HS-5 (cell line): ENCODE data around the gene LYPLA2.

Source experiments
- DNase-seq: peaks from one replicate; pipeline ENCODE4 v3.0.0-alpha.2; 2012; ENCODE audit warnings: low read depth

LYPLA2 gene

DNA sequence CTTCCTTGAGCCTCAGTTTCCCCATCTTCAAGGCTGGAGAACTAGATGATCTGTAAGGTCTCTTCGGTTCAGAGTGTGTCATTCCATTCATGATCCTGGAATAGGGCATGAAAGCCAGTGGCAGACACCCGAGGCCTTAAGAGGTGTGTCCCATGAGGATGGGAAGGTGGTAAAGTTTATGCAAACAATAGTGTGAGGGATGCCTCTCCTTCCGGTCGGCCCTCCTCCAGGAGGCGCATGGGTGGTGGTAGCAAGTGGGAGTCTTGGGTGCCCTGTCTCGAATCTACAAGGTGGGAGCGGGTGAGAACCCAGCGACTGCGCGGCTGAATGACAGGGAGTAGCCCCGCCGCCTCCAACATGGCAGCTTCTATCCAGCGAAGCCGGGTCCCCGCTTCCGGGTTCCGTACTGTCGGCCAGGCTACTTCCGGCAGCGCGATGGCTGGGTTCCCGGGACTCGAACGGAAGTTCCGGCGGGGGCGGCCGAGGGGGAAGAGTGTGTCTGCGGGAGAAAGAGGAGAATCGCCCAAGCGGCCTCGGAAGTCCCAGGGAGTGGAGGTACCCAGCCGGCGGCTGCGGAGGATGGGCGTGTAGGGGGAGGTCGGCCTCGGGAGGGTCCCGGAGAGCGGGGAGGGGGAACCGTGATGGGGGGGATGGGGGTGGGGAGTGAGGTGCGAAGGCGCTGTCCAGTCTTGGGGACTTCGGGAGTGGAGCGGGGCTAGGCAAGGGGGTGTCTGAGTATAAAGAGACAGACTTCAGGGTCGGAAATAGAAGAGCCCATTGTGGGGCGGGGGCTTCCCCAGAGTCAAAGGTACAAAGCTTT lies at the start of gene LYPLA2:
Gene LYPLA2 (plus strand): TSS at position 450 of the 820 bp plus-strand sequence. CDS start 1,538 bp downstream, outside the sequence.
- DNase-seq = peak; percentile 61

GRCh38 chr1:23741609-23742008 lies 49.3 kb upstream of the LYPLA2 start:
- no peak for DNase-seq

DNA sequence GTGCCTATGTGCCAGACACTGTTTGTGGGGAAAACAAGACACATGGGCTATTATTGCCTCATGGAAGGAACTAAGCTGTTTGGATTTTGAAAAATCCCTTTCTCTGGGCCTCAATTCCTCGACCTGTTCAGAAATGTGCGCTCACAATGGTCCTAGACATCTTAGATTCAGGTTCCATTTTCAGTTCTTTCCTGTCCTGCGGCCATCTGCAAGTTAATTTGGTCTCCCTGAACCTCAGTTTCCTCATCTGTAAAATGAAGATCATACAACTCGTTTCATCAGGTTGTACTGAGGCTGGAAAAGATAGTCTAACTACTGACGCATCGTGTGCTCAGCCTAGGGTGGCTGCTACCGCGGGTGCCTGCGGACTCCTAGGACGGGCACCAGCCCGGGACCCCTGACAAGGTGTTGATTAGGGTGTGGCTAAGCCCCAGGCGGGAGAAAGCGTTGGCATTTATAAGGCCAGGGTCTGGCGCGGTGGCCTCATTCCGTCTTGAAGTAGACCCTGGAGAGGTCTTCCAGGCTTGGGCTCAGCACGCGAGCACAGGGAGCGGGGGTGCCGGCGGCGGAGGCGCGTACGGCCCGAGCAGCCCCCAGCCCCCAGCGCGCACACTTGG lies 48.2 kb upstream of the LYPLA2 start:
- DNase-seq = no peak

- DNase-seq = no peak
Measured at GRCh38 chr1:23743287-23744152, 47.4 kb upstream of the LYPLA2 start, which contains the start of gene ELOA. ELOA (plus strand) TSS chr1:23743471; CDS start chr1:23743504, 33 bp downstream.

DNA sequence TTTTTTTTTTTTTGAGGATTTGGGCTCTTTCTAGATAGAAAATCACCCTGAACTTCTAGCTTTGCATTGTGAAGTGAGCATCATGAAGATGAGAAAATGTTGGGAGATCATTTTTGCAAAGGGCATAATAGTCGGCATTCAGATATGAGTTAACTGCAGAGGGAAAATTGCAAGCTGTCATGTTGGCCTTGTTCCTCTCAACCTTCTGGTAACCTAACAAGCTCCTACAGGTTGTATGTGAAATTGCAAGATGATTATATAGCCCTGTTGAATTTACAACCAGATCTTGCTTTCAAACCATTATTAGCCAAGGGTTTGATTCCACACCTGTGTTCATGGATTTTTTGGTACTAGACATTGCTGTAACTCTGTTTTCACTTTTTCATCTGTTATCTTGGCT lies 45.4 kb upstream of the LYPLA2 start:
- no peak for DNase-seq

GRCh38 chr1:23748016-23748415 lies 42.9 kb upstream of the LYPLA2 start:
- no peak for DNase-seq

GRCh38 chr1:23751050-23751814 lies 39.7 kb upstream of the LYPLA2 start:
- DNase-seq = no peak

DNA sequence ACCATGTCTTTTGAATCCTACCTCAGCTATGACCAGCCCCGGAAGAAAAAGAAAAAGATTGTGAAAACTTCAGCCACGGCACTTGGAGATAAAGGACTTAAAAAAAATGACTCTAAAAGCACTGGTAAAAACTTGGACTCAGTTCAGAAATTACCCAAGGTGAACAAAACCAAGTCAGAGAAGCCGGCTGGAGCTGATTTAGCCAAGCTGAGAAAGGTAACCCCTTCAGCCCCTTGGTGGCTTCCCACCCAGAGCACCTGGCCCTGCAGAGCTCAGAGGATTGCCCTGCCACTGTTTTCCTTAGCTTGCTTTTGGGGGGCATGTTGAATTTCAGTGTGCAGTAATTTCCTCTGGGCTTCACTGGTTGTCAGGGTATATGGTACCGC lies 39.1 kb upstream of the LYPLA2 start:
- no peak for DNase-seq

- no peak for DNase-seq
Measured at GRCh38 chr1:23752909-23753308, 38.0 kb upstream of the LYPLA2 start.

DNA sequence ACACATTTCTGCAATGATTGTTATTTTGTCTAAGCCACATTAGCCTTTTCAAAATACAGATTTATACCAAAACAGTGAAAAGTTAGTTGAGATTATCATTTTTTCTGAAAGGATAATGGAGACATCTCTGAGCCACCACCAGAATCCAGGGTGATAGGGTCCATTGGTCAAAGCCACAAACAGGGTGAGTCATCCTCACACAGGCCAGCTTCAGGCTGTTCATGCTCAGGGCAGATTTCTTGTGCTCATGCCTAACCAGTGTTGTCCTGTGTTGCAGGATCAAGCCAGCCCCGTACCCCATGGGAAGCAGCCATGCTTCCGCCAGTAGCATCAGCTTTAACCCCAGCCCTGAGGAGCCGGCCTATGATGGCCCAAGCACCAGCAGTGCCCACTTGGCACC lies 34.3 kb upstream of the LYPLA2 start:
- DNase-seq = no peak

- DNase-seq = no peak
Measured at GRCh38 chr1:23757812-23758211, 33.1 kb upstream of the LYPLA2 start.

GRCh38 chr1:23759277-23759676 lies 31.7 kb upstream of the LYPLA2 start:
- DNase-seq = no peak

DNA sequence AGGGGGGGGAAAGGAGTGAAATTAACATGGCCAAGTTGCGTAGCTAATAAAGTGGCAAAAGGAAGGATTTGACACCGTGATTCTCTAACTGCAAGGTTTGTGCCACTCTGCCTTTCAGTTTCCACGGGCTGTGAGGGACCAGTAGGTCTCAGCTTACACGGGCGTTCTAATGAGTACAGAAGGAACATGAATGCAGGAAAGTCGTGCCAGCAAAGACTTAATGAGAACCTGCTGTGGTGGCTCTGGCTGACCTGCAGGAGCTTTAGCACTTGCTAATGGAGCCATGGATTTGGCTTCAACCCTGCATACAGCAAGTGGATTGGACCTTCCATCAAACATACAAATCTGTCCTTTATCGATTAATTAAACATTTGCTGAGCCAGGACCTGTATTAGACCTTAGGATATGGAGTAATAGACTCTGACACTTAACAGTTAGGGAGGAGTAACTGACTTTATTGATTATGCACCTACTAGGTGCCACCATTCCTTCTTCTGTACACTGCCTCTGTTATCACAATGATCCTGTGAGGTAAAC lies 27.8 kb upstream of the LYPLA2 start:
- DNase-seq = no peak

DNA sequence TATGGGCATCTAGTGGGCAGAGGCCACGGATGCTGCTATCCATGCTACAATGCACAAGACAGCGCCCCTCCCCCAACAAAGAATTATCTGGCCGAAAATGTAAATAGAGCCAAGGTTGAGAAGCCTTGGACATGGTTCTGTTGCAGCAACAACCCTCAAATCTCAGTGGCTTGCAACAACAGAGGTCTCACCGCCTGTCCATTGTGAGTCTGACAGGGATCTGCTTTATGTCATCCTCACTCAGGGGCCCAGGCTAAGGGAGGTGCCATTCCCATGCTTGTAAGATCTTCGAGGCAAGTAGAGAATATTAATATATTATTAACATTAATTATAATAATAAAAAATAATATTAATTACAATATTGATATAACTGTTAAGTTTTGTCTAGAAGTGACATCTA lies 22.2 kb upstream of the LYPLA2 start:
- DNase-seq = no peak

GRCh38 chr1:23772049-23772853 lies 18.7 kb upstream of the LYPLA2 start:
- DNase-seq = no peak

- no peak for DNase-seq
Measured at GRCh38 chr1:23772854-23773242, 18.1 kb upstream of the LYPLA2 start.

GRCh38 chr1:23774174-23774880 lies 16.6 kb upstream of the LYPLA2 start:
- DNase-seq = no peak

- no peak for DNase-seq
Measured at GRCh38 chr1:23776217-23776616, 14.7 kb upstream of the LYPLA2 start.

DNA sequence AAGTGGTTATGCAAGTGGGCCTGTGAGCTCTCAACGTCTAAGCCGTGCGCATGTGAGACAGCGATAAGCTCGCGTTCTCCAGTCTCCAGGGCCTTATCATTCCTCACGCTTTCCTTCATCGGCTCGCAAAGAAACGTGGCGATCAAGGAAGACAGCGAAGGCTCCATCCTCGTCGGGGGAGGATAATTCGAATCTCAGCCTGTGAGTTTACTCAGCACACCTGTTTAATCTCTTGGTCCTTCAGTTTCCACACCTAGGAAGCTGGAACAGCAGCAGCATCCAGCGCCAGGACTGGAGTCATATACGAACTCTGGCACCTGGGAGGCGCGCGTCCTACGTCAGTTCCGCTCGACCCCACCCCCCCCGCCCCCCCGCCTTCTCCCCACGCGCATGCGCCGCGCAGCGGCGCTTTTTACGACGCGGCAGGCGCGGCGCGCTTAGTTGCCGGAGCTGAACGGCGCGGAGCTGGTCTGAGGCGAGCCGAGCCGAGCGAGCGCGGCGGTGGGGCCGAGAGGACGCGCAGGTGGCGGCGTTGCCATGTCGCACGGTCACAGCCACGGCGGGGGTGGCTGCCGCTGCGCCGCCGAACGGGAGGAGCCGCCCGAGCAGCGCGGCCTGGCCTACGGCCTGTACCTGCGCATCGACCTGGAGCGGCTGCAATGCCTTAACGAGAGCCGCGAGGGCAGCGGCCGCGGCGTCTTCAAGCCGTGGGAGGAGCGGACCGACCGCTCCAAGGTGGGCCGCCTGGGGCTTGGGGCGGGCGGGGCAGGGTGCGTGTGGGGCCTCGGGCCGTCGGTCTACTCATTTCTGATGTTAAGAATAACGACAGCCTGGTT lies 12.7 kb upstream of the LYPLA2 start, which contains the start of gene PITHD1:
Gene PITHD1 (plus strand): TSS at position 440 of the 836 bp plus-strand sequence. CDS start 98 bp downstream, at position 538.
- DNase-seq = peak; percentile 62
